ENCODE measurements around the gene CREB5. TPM values are rescaled to one million over a fixed set of nuclear protein-coding genes. Genes with fewer than 3 reads are reported as not detected.

CREB5 gene
- total and polyA plus RNA-seq, 2 of the 8 experiments (the other 6 are each of a cell fraction or from before 2014, with no cell fraction given): 2.4 to 2.7 TPM

DNA sequence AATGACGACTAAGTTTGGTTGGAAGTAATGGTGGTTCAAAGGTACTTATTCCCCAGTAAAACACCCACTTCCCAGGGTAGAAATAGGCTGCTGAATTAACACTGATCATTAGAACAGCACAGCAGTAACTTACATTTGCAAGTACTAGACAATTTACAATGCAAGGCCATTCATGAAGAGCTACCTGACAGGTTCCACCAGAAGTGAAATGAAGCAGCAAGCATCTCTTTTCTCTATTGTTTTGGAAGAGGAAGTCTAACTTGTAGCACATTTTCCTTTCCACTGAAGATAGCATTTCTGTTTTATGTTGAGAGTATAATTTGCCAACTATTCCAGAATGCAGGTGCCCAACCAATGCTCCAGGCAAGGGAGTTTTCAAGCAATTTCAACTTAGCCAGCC is 145.9 kb downstream of the CREB5 start (continued):
- TF ChIP-seq, protein P1, sequence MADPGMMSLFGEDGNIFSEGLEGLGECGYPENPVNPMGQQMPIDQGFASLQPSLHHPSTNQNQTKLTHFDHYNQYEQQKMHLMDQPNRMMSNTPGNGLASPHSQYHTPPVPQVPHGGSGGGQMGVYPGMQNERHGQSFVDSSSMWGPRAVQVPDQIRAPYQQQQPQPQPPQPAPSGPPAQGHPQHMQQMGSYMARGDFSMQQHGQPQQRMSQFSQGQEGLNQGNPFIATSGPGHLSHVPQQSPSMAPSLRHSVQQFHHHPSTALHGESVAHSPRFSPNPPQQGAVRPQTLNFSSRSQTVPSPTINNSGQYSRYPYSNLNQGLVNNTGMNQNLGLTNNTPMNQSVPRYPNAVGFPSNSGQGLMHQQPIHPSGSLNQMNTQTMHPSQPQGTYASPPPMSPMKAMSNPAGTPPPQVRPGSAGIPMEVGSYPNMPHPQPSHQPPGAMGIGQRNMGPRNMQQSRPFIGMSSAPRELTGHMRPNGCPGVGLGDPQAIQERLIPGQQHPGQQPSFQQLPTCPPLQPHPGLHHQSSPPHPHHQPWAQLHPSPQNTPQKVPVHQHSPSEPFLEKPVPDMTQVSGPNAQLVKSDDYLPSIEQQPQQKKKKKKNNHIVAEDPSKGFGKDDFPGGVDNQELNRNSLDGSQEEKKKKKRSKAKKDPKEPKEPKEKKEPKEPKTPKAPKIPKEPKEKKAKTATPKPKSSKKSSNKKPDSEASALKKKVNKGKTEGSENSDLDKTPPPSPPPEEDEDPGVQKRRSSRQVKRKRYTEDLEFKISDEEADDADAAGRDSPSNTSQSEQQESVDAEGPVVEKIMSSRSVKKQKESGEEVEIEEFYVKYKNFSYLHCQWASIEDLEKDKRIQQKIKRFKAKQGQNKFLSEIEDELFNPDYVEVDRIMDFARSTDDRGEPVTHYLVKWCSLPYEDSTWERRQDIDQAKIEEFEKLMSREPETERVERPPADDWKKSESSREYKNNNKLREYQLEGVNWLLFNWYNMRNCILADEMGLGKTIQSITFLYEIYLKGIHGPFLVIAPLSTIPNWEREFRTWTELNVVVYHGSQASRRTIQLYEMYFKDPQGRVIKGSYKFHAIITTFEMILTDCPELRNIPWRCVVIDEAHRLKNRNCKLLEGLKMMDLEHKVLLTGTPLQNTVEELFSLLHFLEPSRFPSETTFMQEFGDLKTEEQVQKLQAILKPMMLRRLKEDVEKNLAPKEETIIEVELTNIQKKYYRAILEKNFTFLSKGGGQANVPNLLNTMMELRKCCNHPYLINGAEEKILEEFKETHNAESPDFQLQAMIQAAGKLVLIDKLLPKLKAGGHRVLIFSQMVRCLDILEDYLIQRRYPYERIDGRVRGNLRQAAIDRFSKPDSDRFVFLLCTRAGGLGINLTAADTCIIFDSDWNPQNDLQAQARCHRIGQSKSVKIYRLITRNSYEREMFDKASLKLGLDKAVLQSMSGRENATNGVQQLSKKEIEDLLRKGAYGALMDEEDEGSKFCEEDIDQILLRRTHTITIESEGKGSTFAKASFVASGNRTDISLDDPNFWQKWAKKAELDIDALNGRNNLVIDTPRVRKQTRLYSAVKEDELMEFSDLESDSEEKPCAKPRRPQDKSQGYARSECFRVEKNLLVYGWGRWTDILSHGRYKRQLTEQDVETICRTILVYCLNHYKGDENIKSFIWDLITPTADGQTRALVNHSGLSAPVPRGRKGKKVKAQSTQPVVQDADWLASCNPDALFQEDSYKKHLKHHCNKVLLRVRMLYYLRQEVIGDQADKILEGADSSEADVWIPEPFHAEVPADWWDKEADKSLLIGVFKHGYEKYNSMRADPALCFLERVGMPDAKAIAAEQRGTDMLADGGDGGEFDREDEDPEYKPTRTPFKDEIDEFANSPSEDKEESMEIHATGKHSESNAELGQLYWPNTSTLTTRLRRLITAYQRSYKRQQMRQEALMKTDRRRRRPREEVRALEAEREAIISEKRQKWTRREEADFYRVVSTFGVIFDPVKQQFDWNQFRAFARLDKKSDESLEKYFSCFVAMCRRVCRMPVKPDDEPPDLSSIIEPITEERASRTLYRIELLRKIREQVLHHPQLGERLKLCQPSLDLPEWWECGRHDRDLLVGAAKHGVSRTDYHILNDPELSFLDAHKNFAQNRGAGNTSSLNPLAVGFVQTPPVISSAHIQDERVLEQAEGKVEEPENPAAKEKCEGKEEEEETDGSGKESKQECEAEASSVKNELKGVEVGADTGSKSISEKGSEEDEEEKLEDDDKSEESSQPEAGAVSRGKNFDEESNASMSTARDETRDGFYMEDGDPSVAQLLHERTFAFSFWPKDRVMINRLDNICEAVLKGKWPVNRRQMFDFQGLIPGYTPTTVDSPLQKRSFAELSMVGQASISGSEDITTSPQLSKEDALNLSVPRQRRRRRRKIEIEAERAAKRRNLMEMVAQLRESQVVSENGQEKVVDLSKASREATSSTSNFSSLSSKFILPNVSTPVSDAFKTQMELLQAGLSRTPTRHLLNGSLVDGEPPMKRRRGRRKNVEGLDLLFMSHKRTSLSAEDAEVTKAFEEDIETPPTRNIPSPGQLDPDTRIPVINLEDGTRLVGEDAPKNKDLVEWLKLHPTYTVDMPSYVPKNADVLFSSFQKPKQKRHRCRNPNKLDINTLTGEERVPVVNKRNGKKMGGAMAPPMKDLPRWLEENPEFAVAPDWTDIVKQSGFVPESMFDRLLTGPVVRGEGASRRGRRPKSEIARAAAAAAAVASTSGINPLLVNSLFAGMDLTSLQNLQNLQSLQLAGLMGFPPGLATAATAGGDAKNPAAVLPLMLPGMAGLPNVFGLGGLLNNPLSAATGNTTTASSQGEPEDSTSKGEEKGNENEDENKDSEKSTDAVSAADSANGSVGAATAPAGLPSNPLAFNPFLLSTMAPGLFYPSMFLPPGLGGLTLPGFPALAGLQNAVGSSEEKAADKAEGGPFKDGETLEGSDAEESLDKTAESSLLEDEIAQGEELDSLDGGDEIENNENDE (IDR thresholded peaks at IDR 0.05; ENCODE audit: insufficient replicate concordance, low read length): no peak
- TF ChIP-seq, protein P2, sequence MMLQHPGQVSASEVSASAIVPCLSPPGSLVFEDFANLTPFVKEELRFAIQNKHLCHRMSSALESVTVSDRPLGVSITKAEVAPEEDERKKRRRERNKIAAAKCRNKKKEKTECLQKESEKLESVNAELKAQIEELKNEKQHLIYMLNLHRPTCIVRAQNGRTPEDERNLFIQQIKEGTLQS (IDR thresholded peaks at IDR 0.05; ENCODE audit: insufficient read depth, low read depth, low read length): no peak
- no peak for TF ChIP-seq BRCA1 (IDR thresholded peaks at IDR 0.05; ENCODE audit: low read depth, low read length)
- TF ChIP-seq TAF1 (IDR thresholded peaks at IDR 0.05; ENCODE audit: low read depth, low read length): no peak
- TF ChIP-seq MAFK (IDR thresholded peaks at IDR 0.05; ENCODE audit: low read depth, low read length): no peak
- TF ChIP-seq SUZ12 (IDR thresholded peaks at IDR 0.05; ENCODE audit: low read length): no peak
- no peak for TF ChIP-seq KDM5A (IDR thresholded peaks at IDR 0.05; ENCODE audit: low read length)
- TF ChIP-seq TEAD4 (IDR thresholded peaks at IDR 0.05; ENCODE audit: low read depth, low read length): no peak
- no peak for TF ChIP-seq SIX5 (IDR thresholded peaks at IDR 0.05; ENCODE audit: low read depth, low read length)
